GM12892 (cell line): Measurements from ENCODE around the gene GALNT9.

Source experiments
- POLR2A ChIP-seq: IDR thresholded peaks from 2 replicates; pipeline ENCODE4 v1.6.1; 2011; ENCODE audit warnings: low read depth, low read length, control low read depth
- POLR2AphosphoS5 ChIP-seq: IDR thresholded peaks from 2 replicates; pipeline ENCODE4 v1.6.1; 2011; ENCODE audit warnings: low read depth, low read length, control low read depth

- no peak for TF ChIP-seq POLR2A
- TF ChIP-seq POLR2AphosphoS5, result no peak
These were observed 40.7 kb downstream of the GALNT9 start for GRCh38 chr12:132288516-132289215.
